ENCODE data around the gene ZNF385C. TPM values are rescaled to one million over a fixed set of nuclear protein-coding genes. Genes with fewer than 3 reads are reported as not detected.

ZNF385C gene
- total RNA-seq, 2 donors from 2014 or later = 1.3 TPM; not detected in 1

- no peaks in the 10 kb centered on the region for H3K27me3 ChIP-seq
- ATAC-seq = peak; percentile 34
- 0 to 14% methylated on average over 3 to 4 of the region's 4 CpGs for WGBS, 2 donors
- H3K27ac ChIP-seq = peak overlapping the region; percentile 85 to 93 (median 88)
- H3K4me3 ChIP-seq = no peak overlapping the region
- DNase-seq = peak; percentile 49 to 75 (median 68)
- H3K9me3 ChIP-seq = no peaks in the 10 kb centered on the region
- intact Hi-C loops (cut with DNase I) = no loop called here
- TF ChIP-seq, protein P1, sequence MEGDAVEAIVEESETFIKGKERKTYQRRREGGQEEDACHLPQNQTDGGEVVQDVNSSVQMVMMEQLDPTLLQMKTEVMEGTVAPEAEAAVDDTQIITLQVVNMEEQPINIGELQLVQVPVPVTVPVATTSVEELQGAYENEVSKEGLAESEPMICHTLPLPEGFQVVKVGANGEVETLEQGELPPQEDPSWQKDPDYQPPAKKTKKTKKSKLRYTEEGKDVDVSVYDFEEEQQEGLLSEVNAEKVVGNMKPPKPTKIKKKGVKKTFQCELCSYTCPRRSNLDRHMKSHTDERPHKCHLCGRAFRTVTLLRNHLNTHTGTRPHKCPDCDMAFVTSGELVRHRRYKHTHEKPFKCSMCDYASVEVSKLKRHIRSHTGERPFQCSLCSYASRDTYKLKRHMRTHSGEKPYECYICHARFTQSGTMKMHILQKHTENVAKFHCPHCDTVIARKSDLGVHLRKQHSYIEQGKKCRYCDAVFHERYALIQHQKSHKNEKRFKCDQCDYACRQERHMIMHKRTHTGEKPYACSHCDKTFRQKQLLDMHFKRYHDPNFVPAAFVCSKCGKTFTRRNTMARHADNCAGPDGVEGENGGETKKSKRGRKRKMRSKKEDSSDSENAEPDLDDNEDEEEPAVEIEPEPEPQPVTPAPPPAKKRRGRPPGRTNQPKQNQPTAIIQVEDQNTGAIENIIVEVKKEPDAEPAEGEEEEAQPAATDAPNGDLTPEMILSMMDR (IDR thresholded peaks at IDR 0.05) = no peak
- no peak for TF ChIP-seq POLR2A (IDR thresholded peaks at IDR 0.05)
- H3K4me1 ChIP-seq = peaks cover 76% of the 10 kb centered on the region
- H3K36me3 ChIP-seq (replicated peaks in 1 of 2; ENCODE audit: insufficient read depth in 1 of 2, low read depth in 2 of 2) = peaks cover 0 to 6% of the 10 kb centered on the region in 2 donors
Measured at GRCh38 chr17:42133461-42134041, 35.3 kb upstream of the ZNF385C start.

GRCh38 chr17:42132941-42133340, 34.7 kb upstream of the ZNF385C start:
- Histone ChIP-seq H3K27ac (peak overlapping the region; percentile 85 to 93 (median 88)), H3K4me1 (peaks cover 70% of the 10 kb centered on the region), H3K4me3 (no peak overlapping the region), H3K9me3 (no peaks in the 10 kb centered on the region), H3K27me3 (no peaks in the 10 kb centered on the region), H3K36me3 (replicated peaks in 1 of 2; ENCODE audit: insufficient read depth in 1 of 2, low read depth in 2 of 2) (peaks cover 0 to 12% of the 10 kb centered on the region in 2 donors)
- WGBS, 2 donors = 0 to 13% methylated on average over 3 of the region's 3 CpGs
- intact Hi-C loops (cut with DNase I) = no loop called here
- ATAC-seq (peak; percentile 57), DNase-seq (peak; percentile 64 to 85 (median 78))
- TF ChIP-seq, protein P1 (IDR thresholded peaks at IDR 0.05) = no peak
- no peak for TF ChIP-seq POLR2A (IDR thresholded peaks at IDR 0.05)

DNA sequence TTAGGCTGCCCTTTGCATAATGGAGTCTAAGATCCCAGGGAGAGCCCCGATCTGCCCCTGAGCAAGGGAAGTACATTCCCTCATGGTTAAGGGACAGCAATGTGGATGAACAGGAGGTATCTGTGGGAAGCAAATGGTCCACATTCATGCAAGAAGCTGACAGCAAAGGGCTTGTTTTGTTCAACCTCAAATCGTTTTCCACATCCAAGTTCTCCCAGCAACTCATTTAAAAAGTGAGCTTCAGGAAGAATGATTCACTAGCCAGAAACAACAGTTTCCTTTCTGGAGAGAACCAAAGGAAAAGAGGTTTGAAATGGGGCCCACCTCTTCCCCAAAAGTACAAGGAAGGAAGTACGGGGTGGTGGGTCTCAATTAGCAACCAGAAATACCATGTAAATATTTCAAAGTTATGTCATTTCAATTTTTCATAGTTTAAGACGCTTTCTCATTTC, 33.7 kb upstream of the ZNF385C start:
- intact Hi-C loops (cut with DNase I) = no loop called here
- DNase-seq = no peak
- Histone ChIP-seq H3K27me3 (no peaks in the 10 kb centered on the region), H3K9me3 (no peaks in the 10 kb centered on the region), H3K4me3 (no peak overlapping the region), H3K36me3 (replicated peaks in 1 of 2; ENCODE audit: insufficient read depth in 1 of 2, low read depth in 2 of 2) (peaks cover 0 to 16% of the 10 kb centered on the region in 2 donors), H3K4me1 (peaks cover 60% of the 10 kb centered on the region), H3K27ac (peak overlapping the region in 3 of 4 donors; percentile 31 to 90 (median 85))
- TF ChIP-seq, protein P1 (IDR thresholded peaks at IDR 0.05) = no peak
- TF ChIP-seq POLR2A (IDR thresholded peaks at IDR 0.05) = no peak
- ATAC-seq = no peak
- WGBS, 2 donors = 51 to 65% methylated on average over 4 of the region's 4 CpGs

- DNase-seq (no peak), ATAC-seq (no peak)
- no peak overlapping the region for H3K4me3 ChIP-seq
- WGBS, 2 donors = 86 to 91% methylated on average over 4 of the region's 4 CpGs
- H3K27me3 ChIP-seq = no peaks in the 10 kb centered on the region
- intact Hi-C loops (cut with DNase I) = no loop called here
- H3K9me3 ChIP-seq = no peaks in the 10 kb centered on the region
- TF ChIP-seq, protein P1 (IDR thresholded peaks at IDR 0.05) = no peak
- TF ChIP-seq POLR2A (IDR thresholded peaks at IDR 0.05) = no peak
- peaks cover 52% of the 10 kb centered on the region for H3K4me1 ChIP-seq
- H3K27ac ChIP-seq = peak overlapping the region in 2 of 4 donors; percentile 31 to 90
- peaks cover 0 to 19% of the 10 kb centered on the region in 2 donors for H3K36me3 ChIP-seq (replicated peaks in 1 of 2; ENCODE audit: insufficient read depth in 1 of 2, low read depth in 2 of 2)
Measured at GRCh38 chr17:42131232-42131631, 33.0 kb upstream of the ZNF385C start.

Measured in body of pancreas (tissue), 4 donors.